GM12878 (cell line): Measurements from ENCODE around the gene PPM1N. TPM values are rescaled to one million over a fixed set of nuclear protein-coding genes. Genes with fewer than 3 reads are reported as not detected.

Experiments
- ATAC-seq: fragments of 200-7000 bp; cut with Tn5 transposase; 3 replicates; pipeline ENCODE4 v1.9.1; 2020; ENCODE audit warnings: mild to moderate bottlenecking, moderate library complexity
- BruUV-seq: library from RNA; stranded (reverse); fragments of 400-500 nt; replicated peaks from 2 replicates; lab custom pipeline; 2021; lab: Mats Ljungman, UMichigan
- CTCF ChIA-PET: fragments of 300-600 bp; sonication (Branson Sonifier 250); formaldehyde crosslinking; extraction: SDS; loops from one replicate; lab custom pipeline; 2021; ENCODE audit warnings: inconsistent platforms; lab: Yijun Ruan, JAX
- POLR2A ChIA-PET: fragments of 350-600 bp; formaldehyde crosslinking; extraction: SDS; loops from one replicate; lab custom pipeline; 2021; ENCODE audit warnings: inconsistent platforms; lab: Charles Lee
- RAD21 ChIA-PET: fragments of 300-600 bp; sonication (Branson Sonifier 250); formaldehyde crosslinking; loops from one replicate; lab custom pipeline; 2023; ENCODE audit warnings: antibody characterized with exemption; ENCODE audit not compliant: unreplicated experiment; lab: Charles Lee
- SMC1A ChIA-PET: fragments of 300-600 bp; sonication (Branson Sonifier 250); formaldehyde crosslinking; loops from one replicate; lab custom pipeline; 2023; ENCODE audit not compliant: unreplicated experiment, uncharacterized antibody; lab: Charles Lee
- DNase-seq: peaks from one replicate; pipeline ENCODE4 v3.0.0-alpha.2; 2011; ENCODE audit warnings: low read depth, low spot score
- FAIRE-seq: peaks from 3 replicates; lab custom pipeline; 2011; peaks lifted over from hg19 to GRCh38; lab: Jason Lieb, UNC
- H2AFZ ChIP-seq: 2 replicates; pipeline ENCODE4 v1.6.0; 2011; ENCODE audit warnings: low read depth, low read length, control low read depth; ENCODE audit not compliant: control insufficient read depth
- H3K27ac ChIP-seq: 2 replicates; pipeline ENCODE4 v1.5.1; 2011; ENCODE audit warnings: control low read depth; ENCODE audit not compliant: control insufficient read depth, insufficient read depth
- H3K27me3 ChIP-seq, 2 experiments: replicated peaks in 1 of 2; 2 replicates each; pipeline versions ENCODE4 v1.6.0 to v1.6.1; 2011; ENCODE audit warnings: low read length in 1 of 2; ENCODE audit not compliant: control insufficient read depth in 2 of 2, insufficient read depth in 2 of 2
- H3K36me3 ChIP-seq, 2 experiments: 2 replicates each; pipeline ENCODE4 v1.5.1; 2011; ENCODE audit warnings: low read length in 1 of 2; ENCODE audit not compliant: control insufficient read depth in 2 of 2, insufficient read depth in 2 of 2
- H3K4me1 ChIP-seq: 2 replicates; pipeline ENCODE4 v1.6.1; 2011; ENCODE audit warnings: mild to moderate bottlenecking, low read length, moderate library complexity, mixed read lengths; ENCODE audit not compliant: control insufficient read depth, insufficient read depth
- H3K4me2 ChIP-seq: 2 replicates; pipeline ENCODE4 v1.6.0; 2011; ENCODE audit warnings: control low read depth; ENCODE audit not compliant: control insufficient read depth, insufficient read depth
- H3K4me3 ChIP-seq: fragments of 200-600 bp; sonication (generic); 2 replicates; pipeline ENCODE4 v1.5.1; 2016
- H3K79me2 ChIP-seq: 2 replicates; pipeline ENCODE4 v1.6.0; 2011; ENCODE audit warnings: low read length; ENCODE audit not compliant: control insufficient read depth, insufficient read depth
- H3K9ac ChIP-seq: 2 replicates; pipeline ENCODE4 v1.8.0; 2011; ENCODE audit warnings: low read length, control low read depth, mixed read lengths; ENCODE audit not compliant: control insufficient read depth, insufficient read depth
- H3K9me3 ChIP-seq: replicated peaks from 3 replicates; pipeline ENCODE4 v1.5.1; 2011; ENCODE audit warnings: mild to moderate bottlenecking, low read length; ENCODE audit not compliant: control insufficient read depth, insufficient read depth
- H4K20me1 ChIP-seq: 2 replicates; pipeline ENCODE4 v1.6.0; 2011; ENCODE audit not compliant: control insufficient read depth, insufficient read depth
- BCLAF1 ChIP-seq: fragments of 450-650 bp; IDR thresholded peaks from 2 replicates; pipeline ENCODE4 v1.6.1; 2017; ENCODE audit warnings: antibody characterized with exemption, mild to moderate bottlenecking, moderate library complexity
- CBX3 ChIP-seq: fragments of 200-600 bp; sonication (generic); IDR thresholded peaks from 2 replicates; pipeline ENCODE4 v1.6.1; 2016; ENCODE audit warnings: low read depth, borderline replicate concordance
- DPF2 ChIP-seq: fragments of 450-650 bp; IDR thresholded peaks from 2 replicates; pipeline ENCODE4 v1.6.1; 2017; ENCODE audit warnings: mild to moderate bottlenecking
- HDAC2 ChIP-seq: fragments of 200-600 bp; sonication (generic); IDR thresholded peaks from 2 replicates; pipeline ENCODE4 v1.6.1; 2017
- MEF2B ChIP-seq: fragments of 450-650 bp; IDR thresholded peaks from 2 replicates; pipeline ENCODE4 v1.6.1; 2018; ENCODE audit warnings: mild to moderate bottlenecking, moderate library complexity; ENCODE audit not compliant: partially characterized antibody, poor library complexity, severe bottlenecking
- PAX8 ChIP-seq: fragments of 450-650 bp; IDR thresholded peaks from 2 replicates; pipeline ENCODE4 v1.6.1; 2017; ENCODE audit warnings: mild to moderate bottlenecking, moderate library complexity
- RELA ChIP-seq: fragments of 450-650 bp; IDR thresholded peaks from 2 replicates; pipeline ENCODE4 v1.8.0; 2014; ENCODE audit warnings: borderline replicate concordance; ENCODE audit not compliant: partially characterized antibody
- WGBS: methylation state at CpG from one replicate; pipeline ENCODE4 v1.1.6; 2016; ENCODE audit warnings: low lambda C conversion rate; ENCODE audit not compliant: insufficient replicate concordance, insufficient coverage; ENCODE audit errors: missing lambda C conversion rate; 5-methylcytosine and 5-hydroxymethylcytosine counted together
- in situ Hi-C: fragments of 300-500 bp; cut with MboI; formaldehyde crosslinking; loops from 9 replicates; pipeline ENCODE4 v1.14.3; 2018; ENCODE audit warnings: mixed read lengths
- intact Hi-C: fragments of 100-400 bp; cut with micrococcal nuclease; formaldehyde crosslinking; loops from one replicate; pipeline ENCODE4 v1.14.2; 2022; ENCODE audit not compliant: unreplicated experiment
- polyA plus RNA-seq, 11 experiments: library from polyadenylated mRNA; depleted of rRNA in 4 of 11; unstranded in 6 of 11; stranded (reverse) in 5 of 11; fragments of >200 nt; fragmentation: Nextera tagmentation in 4 of 11; fragmentation: Illumina TruSeq in 1 of 11; extraction: Ambion mirVana in 4 of 11; extraction: Trizol in 1 of 11; gene quantifications; 1 replicate in 1 of 11; 2 replicates in 10 of 11; pipeline versions ENCODE4 v1.2.1 to v1.2.3, GENCODE V29; 2011 to 2016; ENCODE audit warnings: inconsistent platforms in 2 of 11, missing spikeins in 2 of 11, low read depth in 1 of 11
- total RNA-seq, 4 experiments: library from RNA; depleted of rRNA in 3 of 4; stranded (reverse); fragments of >200 nt in 3 of 4; fragmentation: Illumina TruSeq in 1 of 4; extraction: Trizol in 1 of 4; gene quantifications; 2 replicates each; pipeline versions ENCODE4 v1.2.1 to v1.2.3, GENCODE V29; 2013 to 2021
- TF ChIP-seq, protein P1 (sequence below), 3 experiments: IDR thresholded peaks in 2 of 3; conservative IDR thresholded peaks in 1 of 3; 2 replicates each; pipeline ENCODE4 v1.5.1; 2011; ENCODE audit warnings: low read depth in 3 of 3, low read length in 3 of 3, mild to moderate bottlenecking in 3 of 3, control low read depth in 2 of 3, moderate library complexity in 2 of 3, inconsistent platforms in 1 of 3, mixed read lengths in 1 of 3; ENCODE audit not compliant: control insufficient read depth in 2 of 3, insufficient read depth in 1 of 3; ENCODE audit errors: extremely low read depth in 1 of 3
- TF ChIP-seq, protein P2 (sequence below): IDR thresholded peaks from 2 replicates; pipeline ENCODE4 v1.6.1; 2011; ENCODE audit warnings: low read depth, low read length, improper control_type of control experiment, borderline replicate concordance

PPM1N gene
- total and polyA plus RNA-seq, 10 of the 15 experiments (the other 5 are each of a cell fraction or from before 2014, with no cell fraction given): 1.6 to 5.4 (median 3.7) TPM

DNA sequence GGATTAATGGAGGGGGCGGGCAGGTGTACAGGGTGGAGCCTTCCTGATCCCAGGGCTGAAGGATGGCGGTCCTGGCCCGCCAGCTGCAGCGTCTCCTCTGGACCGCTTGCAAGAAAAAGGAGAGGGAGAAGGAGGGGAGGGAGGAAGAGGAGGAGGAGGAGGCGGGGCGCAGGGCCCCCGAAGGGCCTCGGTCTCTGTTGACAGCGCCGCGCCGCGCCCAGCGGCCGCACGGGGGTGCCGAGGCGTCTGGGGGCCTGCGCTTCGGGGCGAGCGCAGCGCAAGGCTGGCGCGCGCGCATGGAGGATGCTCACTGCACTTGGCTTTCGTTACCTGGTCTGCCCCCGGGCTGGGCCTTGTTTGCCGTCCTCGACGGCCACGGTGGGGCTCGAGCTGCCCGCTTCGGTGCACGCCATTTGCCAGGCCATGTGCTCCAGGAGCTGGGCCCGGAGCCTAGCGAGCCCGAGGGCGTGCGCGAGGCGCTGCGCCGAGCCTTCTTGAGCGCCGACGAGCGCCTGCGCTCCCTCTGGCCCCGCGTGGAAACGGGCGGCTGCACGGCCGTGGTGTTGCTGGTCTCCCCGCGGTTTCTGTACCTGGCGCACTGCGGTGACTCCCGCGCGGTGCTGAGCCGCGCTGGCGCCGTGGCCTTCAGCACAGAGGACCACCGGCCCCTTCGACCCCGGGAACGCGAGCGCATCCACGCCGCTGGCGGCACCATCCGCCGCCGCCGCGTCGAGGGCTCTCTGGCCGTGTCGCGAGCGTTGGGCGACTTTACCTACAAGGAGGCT is at the start of gene PPM1N (continued):
- no peak for TF ChIP-seq BCLAF1
- no peak for TF ChIP-seq CBX3
- TF ChIP-seq PAX8: no peak
- TF ChIP-seq, protein P1, sequence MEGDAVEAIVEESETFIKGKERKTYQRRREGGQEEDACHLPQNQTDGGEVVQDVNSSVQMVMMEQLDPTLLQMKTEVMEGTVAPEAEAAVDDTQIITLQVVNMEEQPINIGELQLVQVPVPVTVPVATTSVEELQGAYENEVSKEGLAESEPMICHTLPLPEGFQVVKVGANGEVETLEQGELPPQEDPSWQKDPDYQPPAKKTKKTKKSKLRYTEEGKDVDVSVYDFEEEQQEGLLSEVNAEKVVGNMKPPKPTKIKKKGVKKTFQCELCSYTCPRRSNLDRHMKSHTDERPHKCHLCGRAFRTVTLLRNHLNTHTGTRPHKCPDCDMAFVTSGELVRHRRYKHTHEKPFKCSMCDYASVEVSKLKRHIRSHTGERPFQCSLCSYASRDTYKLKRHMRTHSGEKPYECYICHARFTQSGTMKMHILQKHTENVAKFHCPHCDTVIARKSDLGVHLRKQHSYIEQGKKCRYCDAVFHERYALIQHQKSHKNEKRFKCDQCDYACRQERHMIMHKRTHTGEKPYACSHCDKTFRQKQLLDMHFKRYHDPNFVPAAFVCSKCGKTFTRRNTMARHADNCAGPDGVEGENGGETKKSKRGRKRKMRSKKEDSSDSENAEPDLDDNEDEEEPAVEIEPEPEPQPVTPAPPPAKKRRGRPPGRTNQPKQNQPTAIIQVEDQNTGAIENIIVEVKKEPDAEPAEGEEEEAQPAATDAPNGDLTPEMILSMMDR (IDR thresholded peaks at IDR 0.05 in 2 of 3, conservative IDR thresholded peaks at IDR 0.05 in 1 of 3; ENCODE audit: control insufficient read depth in 2 of 3, extremely low read depth in 1 of 3, insufficient read depth in 1 of 3, low read depth in 3 of 3, low read length in 3 of 3): peak; percentile 13 to 37 (median 28); a peak in 3 of 6 replicates

- no peak for ATAC-seq
- BruUV-seq: no TSS peak
- no peaks in the 10 kb centered on the region for H3K27me3 ChIP-seq
- in situ Hi-C loops: no loop called here
- RAD21 ChIA-PET: interaction anchor here (1.7 to 4.2 kb wide), 3 partner anchors 18 to 37 kb away, joined by 5 to 25 read pairs (median 6); no protein-coding TSS in a partner anchor
- intact Hi-C loops: no loop called here
- DNase-seq: no peak
- FAIRE-seq: no peak
- H4K20me1 ChIP-seq: no peaks in the 10 kb centered on the region
- no peak overlapping the region for H3K4me3 ChIP-seq
- CTCF ChIA-PET: interaction anchor here (1.1 to 6.4 kb wide), 7 partner anchors 10 to 46 kb away, joined by 3 to 176 read pairs (median 12); partner anchors contain the start of genes ERCC1 and FOSB
- peaks cover 3% of the 10 kb centered on the region; the same call in 1 of the 2 replicates for H3K79me2 ChIP-seq
- 70% methylated on average over 7 of the region's 7 CpGs for WGBS
- H3K27ac ChIP-seq: no peak overlapping the region
- H2AFZ ChIP-seq: no peak overlapping the region
- H3K4me1 ChIP-seq: peaks cover 28% of the 10 kb centered on the region
- no peak overlapping the region for H3K9ac ChIP-seq
- TF ChIP-seq MEF2B (no peak), DPF2 (no peak), HDAC2 (no peak), RELA (no peak)
- TF ChIP-seq, protein P2, sequence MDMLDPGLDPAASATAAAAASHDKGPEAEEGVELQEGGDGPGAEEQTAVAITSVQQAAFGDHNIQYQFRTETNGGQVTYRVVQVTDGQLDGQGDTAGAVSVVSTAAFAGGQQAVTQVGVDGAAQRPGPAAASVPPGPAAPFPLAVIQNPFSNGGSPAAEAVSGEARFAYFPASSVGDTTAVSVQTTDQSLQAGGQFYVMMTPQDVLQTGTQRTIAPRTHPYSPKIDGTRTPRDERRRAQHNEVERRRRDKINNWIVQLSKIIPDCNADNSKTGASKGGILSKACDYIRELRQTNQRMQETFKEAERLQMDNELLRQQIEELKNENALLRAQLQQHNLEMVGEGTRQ: no peak
- POLR2A ChIA-PET: interaction anchor here (1.2 to 1.4 kb wide), 3 partner anchors 18 to 30 kb away, joined by 3 to 8 read pairs (median 5); no protein-coding TSS in a partner anchor
- SMC1A ChIA-PET: interaction anchor here (2.0 to 6.0 kb wide), 2 partner anchors 19 to 30 kb away, joined by 15 to 52 read pairs; partner anchors contain the start of gene FOSB
- H3K36me3 ChIP-seq: no peaks in the 10 kb centered on the region
- no peaks in the 10 kb centered on the region for H3K9me3 ChIP-seq
- H3K4me2 ChIP-seq: no peak overlapping the region
Observed at GRCh38 chr19:45448887-45449299, 49.4 kb upstream of the PPM1N start.
